Esophagus (tissue), 2 donors: ENCODE results near the gene ACER2. TPM values are rescaled to one million over a fixed set of nuclear protein-coding genes. Genes with fewer than 3 reads are reported as not detected.
"Not testable (repeated sequence)": the region's sequence is repeated elsewhere in the genome, so short reads cannot be mapped to it uniquely, and the experiment has no call there.

ENCODE experiments used
- H3K27ac ChIP-seq, 2 donors: one replicate each; pipeline ENCODE4 v1.5.1; 2013; ENCODE audit warnings: low read depth in 2 of 2, mild to moderate bottlenecking in 2 of 2, inconsistent platforms in 1 of 2, low read length in 1 of 2, moderate library complexity in 1 of 2
- H3K27me3 ChIP-seq, 2 donors: one replicate each; pipeline ENCODE4 v1.6.1; 2013; ENCODE audit warnings: low read length in 2 of 2, control low read depth in 1 of 2, mild to moderate bottlenecking in 1 of 2; ENCODE audit not compliant: insufficient read depth in 2 of 2, control insufficient read depth in 1 of 2
- H3K36me3 ChIP-seq, 2 donors: one replicate each; pipeline ENCODE4 v1.6.1; 2013; ENCODE audit warnings: low read length in 1 of 2; ENCODE audit not compliant: control insufficient read depth in 2 of 2, insufficient read depth in 2 of 2
- H3K4me1 ChIP-seq, 2 donors: one replicate each; pipeline ENCODE4 v1.6.1; 2013; ENCODE audit warnings: low read length in 1 of 2; ENCODE audit not compliant: control insufficient read depth in 2 of 2, insufficient read depth in 2 of 2
- H3K4me3 ChIP-seq, 2 donors: one replicate each; pipeline ENCODE4 v1.5.1; 2013; ENCODE audit warnings: low read length in 2 of 2, mild to moderate bottlenecking in 2 of 2, low read depth in 1 of 2, moderate library complexity in 1 of 2
- H3K9me3 ChIP-seq, 2 donors: one replicate each; pipeline ENCODE4 v1.6.1; 2013; ENCODE audit warnings: mild to moderate bottlenecking in 2 of 2, low read depth in 1 of 2, low read length in 1 of 2, moderate library complexity in 1 of 2; ENCODE audit not compliant: control insufficient read depth in 2 of 2, insufficient read depth in 1 of 2
- WGBS, 2 donors: extraction: QIAGEN DNeasy Blood & Tissue Kit; methylation state at CpG; one replicate each; pipeline ENCODE4 v1.1.7; 2013; 5-methylcytosine and 5-hydroxymethylcytosine counted together
- polyA plus RNA-seq, 2 donors: library from polyadenylated mRNA; stranded (reverse); fragments of 200-250 nt; gene quantifications; one replicate each; pipeline ENCODE4 v1.2.3, GENCODE V29; 2013
- donor health status: healthy with polysubstance abuse.
- donor health status: Bipolar disorder and iron deficiency.

ACER2 gene
- polyA plus RNA-seq, 2 donors, result 0.39 to 0.73 TPM

DNA sequence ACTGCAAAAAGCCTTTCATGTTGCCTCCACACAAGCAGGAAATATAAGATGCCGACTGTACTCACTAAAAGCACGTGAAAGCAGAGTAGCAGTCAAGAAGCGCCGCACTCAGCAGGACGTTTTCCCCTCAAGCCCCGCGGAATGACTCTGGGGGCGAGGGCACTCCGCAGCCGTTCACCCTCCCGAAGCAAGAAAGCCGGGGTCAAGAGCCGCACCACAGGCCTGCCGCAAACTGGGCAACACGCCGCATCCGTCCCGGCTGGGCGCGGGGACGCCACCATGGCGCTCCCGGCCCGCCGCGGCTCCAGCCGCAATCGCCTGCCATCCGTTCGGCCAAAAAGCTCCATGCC is 29.1 kb upstream of the ACER2 start:
- Histone ChIP-seq H3K27ac (peak overlapping the region; percentile 88 to 99), H3K4me1 (no peaks in the 10 kb centered on the region), H3K9me3 (no peaks in the 10 kb centered on the region), H3K4me3 (peak overlapping the region; percentile 75 to 90), H3K36me3 (peaks cover 3 to 11% of the 10 kb centered on the region in 2 donors), H3K27me3 (no peaks in the 10 kb centered on the region)
- 0 to 1% methylated on average over 30 of the region's 30 CpGs for WGBS, 2 donors

GRCh38 chr9:19380826-19381075 is 28.1 kb upstream of the ACER2 start:
- Histone ChIP-seq H3K4me3 (peak overlapping the region; percentile 75 to 90), H3K4me1 (no peaks in the 10 kb centered on the region), H3K9me3 (no peaks in the 10 kb centered on the region), H3K27me3 (no peaks in the 10 kb centered on the region), H3K27ac (peak overlapping the region; percentile 94 to 99), H3K36me3 (peaks cover 3 to 6% of the 10 kb centered on the region in 2 donors)
- WGBS, 2 donors, result 38 to 45% methylated on average over 6 of the region's 6 CpGs

DNA sequence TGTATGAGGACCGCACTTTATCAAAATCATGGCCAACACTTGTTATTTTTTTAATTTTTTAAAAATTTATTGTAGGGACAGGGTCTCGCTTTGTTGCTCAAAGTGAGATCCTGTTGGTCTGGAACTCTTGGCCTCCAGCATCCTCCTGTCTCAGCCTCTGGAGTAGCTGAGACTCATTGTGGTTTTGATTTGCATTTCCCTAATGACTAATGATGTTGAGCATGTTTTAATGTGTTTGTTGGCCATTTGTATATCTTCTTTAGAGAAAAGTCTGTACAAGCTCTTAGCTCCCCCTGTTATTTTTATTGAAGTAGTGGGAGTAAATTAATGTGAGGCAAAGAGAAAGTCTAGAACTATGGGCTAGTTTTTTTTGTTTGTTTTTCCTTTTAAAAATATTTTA is 27.2 kb upstream of the ACER2 start:
- H3K36me3 ChIP-seq, result no peaks in the 10 kb centered on the region
- no peak overlapping the region for H3K4me3 ChIP-seq
- no peaks in the 10 kb centered on the region for H3K4me1 ChIP-seq
- H3K27me3 ChIP-seq, result no peaks in the 10 kb centered on the region
- no peak overlapping the region for H3K27ac ChIP-seq
- 92 to 96% methylated on average over 2 of the region's 2 CpGs for WGBS, 2 donors
- H3K9me3 ChIP-seq, result no peaks in the 10 kb centered on the region

GRCh38 chr9:19385212-19385611 is 23.6 kb upstream of the ACER2 start:
- H3K9me3 ChIP-seq, H3K4me3 ChIP-seq, H3K4me1 ChIP-seq, H3K27ac ChIP-seq, H3K36me3 ChIP-seq, H3K27me3 ChIP-seq: not testable (repeated sequence)
- WGBS, 2 donors, result 97% methylated on average over 14 of the region's 14 CpGs

DNA sequence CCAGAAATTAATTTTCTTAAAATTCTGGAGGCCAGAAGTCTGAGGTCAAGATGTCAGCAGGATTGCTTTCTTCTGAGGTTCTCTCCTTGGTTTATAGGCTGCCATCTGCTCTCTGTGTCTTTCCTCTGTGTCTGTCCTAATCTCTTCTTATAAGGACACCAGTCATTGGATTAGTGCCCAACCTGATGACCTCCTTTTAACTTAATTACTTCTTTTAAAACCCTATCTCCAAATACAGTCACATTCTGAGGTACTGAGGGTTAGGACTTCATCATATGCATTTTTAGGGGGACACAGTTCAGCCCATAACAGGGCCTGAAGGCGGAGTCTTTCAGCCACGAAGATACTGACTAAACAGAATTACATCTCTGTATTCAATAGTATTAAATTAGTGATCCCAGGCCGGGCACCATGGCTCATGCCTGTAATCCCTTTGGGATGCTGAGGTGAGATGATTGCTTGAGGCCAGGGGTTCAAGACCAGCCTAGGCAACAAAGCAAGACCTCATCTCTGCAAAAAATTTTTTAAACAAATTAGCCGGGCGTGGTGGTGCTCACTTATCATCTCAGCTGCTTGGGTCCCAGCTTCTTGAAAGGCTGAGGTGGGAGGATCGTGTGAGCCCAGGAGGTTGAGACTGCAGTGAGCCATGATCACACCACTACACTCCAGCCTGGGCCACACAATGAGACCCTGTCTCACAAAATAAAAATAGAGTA is 22.9 kb upstream of the ACER2 start:
- no peaks in the 10 kb centered on the region for H3K36me3 ChIP-seq
- H3K4me3 ChIP-seq, result no peak overlapping the region
- WGBS, 2 donors, result 91 to 92% methylated on average over 6 of the region's 6 CpGs
- no peak overlapping the region for H3K27ac ChIP-seq
- H3K4me1 ChIP-seq, result no peaks in the 10 kb centered on the region
- H3K9me3 ChIP-seq, result no peaks in the 10 kb centered on the region
- H3K27me3 ChIP-seq, result no peaks in the 10 kb centered on the region

GRCh38 chr9:19386502-19387044 is 22.2 kb upstream of the ACER2 start:
- Histone ChIP-seq H3K27me3 (no peaks in the 10 kb centered on the region), H3K4me3 (no peak overlapping the region), H3K9me3 (no peaks in the 10 kb centered on the region), H3K4me1 (no peaks in the 10 kb centered on the region), H3K36me3 (no peaks in the 10 kb centered on the region), H3K27ac (no peak overlapping the region)
- WGBS, 2 donors, result 58 to 70% methylated on average over 2 of the region's 2 CpGs

- Histone ChIP-seq H3K4me3 (no peak overlapping the region), H3K27ac (no peak overlapping the region), H3K9me3 (no peaks in the 10 kb centered on the region), H3K36me3 (no peaks in the 10 kb centered on the region), H3K4me1 (no peaks in the 10 kb centered on the region), H3K27me3 (no peaks in the 10 kb centered on the region)
- 85 to 90% methylated on average over 2 of the region's 2 CpGs for WGBS, 2 donors
Observed at GRCh38 chr9:19387317-19387716, 21.5 kb upstream of the ACER2 start.

GRCh38 chr9:19389539-19389938 is 19.3 kb upstream of the ACER2 start:
- H3K27ac ChIP-seq, H3K27me3 ChIP-seq, H3K4me3 ChIP-seq, H3K9me3 ChIP-seq, H3K36me3 ChIP-seq, H3K4me1 ChIP-seq: not testable (repeated sequence)
- WGBS, 2 donors, result 98 to 99% methylated on average over 4 of the region's 4 CpGs

- H3K4me3 ChIP-seq, result no peak overlapping the region
- no peak overlapping the region for H3K27ac ChIP-seq
- WGBS, 2 donors, result 45 to 59% methylated on average over 1 of the region's 1 CpG
- no peaks in the 10 kb centered on the region for H3K27me3 ChIP-seq
- no peaks in the 10 kb centered on the region for H3K4me1 ChIP-seq
- H3K36me3 ChIP-seq, result no peaks in the 10 kb centered on the region
- H3K9me3 ChIP-seq, result no peaks in the 10 kb centered on the region
Observed at GRCh38 chr9:19397845-19398244, 11.0 kb upstream of the ACER2 start.

DNA sequence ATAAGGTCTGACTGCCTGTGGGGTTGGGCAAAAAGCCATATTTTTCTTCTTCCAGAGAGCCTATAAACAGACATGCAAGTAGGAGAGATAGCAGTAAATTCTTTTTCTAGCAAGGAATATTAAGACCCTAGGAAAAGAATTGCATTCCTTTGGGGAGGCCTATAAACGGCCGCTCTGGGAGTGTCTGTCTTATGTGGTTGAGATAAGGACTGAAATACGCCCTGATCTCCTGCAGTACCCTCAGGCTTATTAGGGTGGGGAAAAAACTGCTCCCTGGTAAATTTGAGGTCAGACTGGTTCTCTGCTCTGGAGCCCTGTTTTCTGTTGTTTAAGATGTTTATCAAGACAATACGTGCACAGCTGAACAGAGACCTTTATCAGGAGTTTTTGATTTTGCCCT is 5.6 kb upstream of the ACER2 start:
- not testable (repeated sequence) for H3K36me3 ChIP-seq, H3K4me1 ChIP-seq, H3K4me3 ChIP-seq, H3K27ac ChIP-seq, H3K9me3 ChIP-seq, H3K27me3 ChIP-seq
- 67 to 91% methylated on average over 4 of the region's 4 CpGs for WGBS, 2 donors
